SU-DHL-6 (cell line): Measurements from ENCODE around the gene NPFFR1.

Experiments
- EZH2phosphoT487 ChIP-seq: fragments of 200-600 bp; sonication (generic), shearing (Covaris generic); conservative IDR thresholded peaks from 2 replicates; pipeline ENCODE4 v1.6.1; 2018; ENCODE audit warnings: mild to moderate bottlenecking, antibody characterized with exemption, low read length, moderate library complexity, mixed read lengths
- TF ChIP-seq, protein P1 (sequence below): fragments of 200-600 bp; sonication (generic); IDR thresholded peaks from one replicate; pipeline ENCODE4 v1.5.1; 2017; ENCODE audit warnings: antibody characterized with exemption, mild to moderate bottlenecking, low read length, moderate library complexity; ENCODE audit not compliant: insufficient read depth, poor library complexity, severe bottlenecking

DNA sequence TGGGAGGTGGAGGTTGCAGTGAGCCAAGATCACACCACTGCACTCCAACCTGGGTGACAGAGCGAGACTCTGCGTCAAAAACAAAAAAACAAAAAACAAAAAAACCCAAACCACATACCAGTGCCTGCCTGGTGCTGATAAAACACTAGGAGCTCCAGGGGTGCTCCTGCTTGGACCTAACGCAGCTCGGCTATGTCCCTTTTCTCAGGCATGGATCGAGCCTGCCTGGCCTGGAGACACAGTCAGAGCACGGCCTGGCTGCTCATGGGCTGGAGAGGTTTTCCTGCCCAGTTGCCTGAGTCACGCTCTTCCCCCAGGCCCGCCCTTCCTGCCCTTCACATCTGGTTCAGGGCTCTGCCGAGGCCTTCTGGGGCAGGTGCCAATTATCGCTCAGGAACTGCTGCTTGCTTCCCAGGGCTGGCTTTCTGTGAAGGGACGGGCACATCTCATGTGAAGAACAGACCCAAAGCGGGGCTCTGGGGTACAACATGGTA is 12.6 kb upstream of the NPFFR1 start:
- TF ChIP-seq, protein P1, sequence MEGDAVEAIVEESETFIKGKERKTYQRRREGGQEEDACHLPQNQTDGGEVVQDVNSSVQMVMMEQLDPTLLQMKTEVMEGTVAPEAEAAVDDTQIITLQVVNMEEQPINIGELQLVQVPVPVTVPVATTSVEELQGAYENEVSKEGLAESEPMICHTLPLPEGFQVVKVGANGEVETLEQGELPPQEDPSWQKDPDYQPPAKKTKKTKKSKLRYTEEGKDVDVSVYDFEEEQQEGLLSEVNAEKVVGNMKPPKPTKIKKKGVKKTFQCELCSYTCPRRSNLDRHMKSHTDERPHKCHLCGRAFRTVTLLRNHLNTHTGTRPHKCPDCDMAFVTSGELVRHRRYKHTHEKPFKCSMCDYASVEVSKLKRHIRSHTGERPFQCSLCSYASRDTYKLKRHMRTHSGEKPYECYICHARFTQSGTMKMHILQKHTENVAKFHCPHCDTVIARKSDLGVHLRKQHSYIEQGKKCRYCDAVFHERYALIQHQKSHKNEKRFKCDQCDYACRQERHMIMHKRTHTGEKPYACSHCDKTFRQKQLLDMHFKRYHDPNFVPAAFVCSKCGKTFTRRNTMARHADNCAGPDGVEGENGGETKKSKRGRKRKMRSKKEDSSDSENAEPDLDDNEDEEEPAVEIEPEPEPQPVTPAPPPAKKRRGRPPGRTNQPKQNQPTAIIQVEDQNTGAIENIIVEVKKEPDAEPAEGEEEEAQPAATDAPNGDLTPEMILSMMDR: no peak
- no peak for TF ChIP-seq EZH2phosphoT487
